DOHH2 (cell line): ENCODE data around the gene NAPB.

ENCODE experiments used
- H3F3A ChIP-seq: fragments of 200-600 bp; sonication (generic), shearing (Covaris generic); 2 replicates; pipeline ENCODE4 v1.6.0; 2016; ENCODE audit warnings: antibody characterized with exemption, mild to moderate bottlenecking; ENCODE audit not compliant: control insufficient read depth, insufficient read depth
- H3K27ac ChIP-seq: fragments of 200-600 bp; sonication (generic); 2 replicates; pipeline ENCODE4 v1.5.1; 2014; ENCODE audit warnings: low read depth, mild to moderate bottlenecking, low read length, moderate library complexity
- H3K27me3 ChIP-seq: fragments of 200-600 bp; sonication (generic); 2 replicates; pipeline ENCODE4 v1.6.1; 2014; ENCODE audit warnings: mild to moderate bottlenecking, low read length, mixed read lengths; ENCODE audit not compliant: control insufficient read depth
- H3K36me3 ChIP-seq: fragments of 200-600 bp; sonication (generic); 2 replicates; pipeline ENCODE4 v1.6.1; 2014; ENCODE audit warnings: mild to moderate bottlenecking, low read length, moderate library complexity, mixed read lengths; ENCODE audit not compliant: control insufficient read depth
- H3K4me1 ChIP-seq: fragments of 200-600 bp; sonication (generic); 2 replicates; pipeline ENCODE4 v1.6.1; 2014; ENCODE audit warnings: mild to moderate bottlenecking, low read length, mixed read lengths; ENCODE audit not compliant: control insufficient read depth
- H3K4me2 ChIP-seq: fragments of 200-600 bp; sonication (generic); 2 replicates; pipeline ENCODE4 v1.6.0; 2014; ENCODE audit warnings: mild to moderate bottlenecking, low read length, moderate library complexity
- H3K4me3 ChIP-seq: fragments of 200-600 bp; sonication (generic); 2 replicates; pipeline ENCODE4 v1.5.1; 2014; ENCODE audit warnings: mild to moderate bottlenecking, low read length, mixed read lengths
- H3K79me2 ChIP-seq: fragments of 200-600 bp; sonication (generic); 2 replicates; pipeline ENCODE4 v1.6.1; 2014; ENCODE audit warnings: mild to moderate bottlenecking, low read length, mixed read lengths; ENCODE audit not compliant: control insufficient read depth
- H3K9me2 ChIP-seq: fragments of 200-600 bp; sonication (generic); replicated peaks from 2 replicates; pipeline ENCODE4 v1.6.1; 2014; ENCODE audit warnings: mild to moderate bottlenecking, low read length, mixed read lengths; ENCODE audit not compliant: control insufficient read depth
- H3K9me3 ChIP-seq: fragments of 200-600 bp; sonication (generic); 2 replicates; pipeline ENCODE4 v1.6.1; 2014; ENCODE audit warnings: antibody characterized with exemption, low read length, mixed read lengths; ENCODE audit not compliant: control insufficient read depth, insufficient read depth
- H4K20me1 ChIP-seq: fragments of 200-600 bp; sonication (generic); 2 replicates; pipeline ENCODE4 v1.6.0; 2014; ENCODE audit warnings: low read depth, mild to moderate bottlenecking, antibody characterized with exemption, low read length, moderate library complexity; ENCODE audit not compliant: control insufficient read depth, insufficient read depth
- EZH2phosphoT487 ChIP-seq: fragments of 200-600 bp; sonication (generic); IDR thresholded peaks from 2 replicates; pipeline ENCODE4 v1.6.1; 2017; ENCODE audit warnings: borderline replicate concordance, mild to moderate bottlenecking, antibody characterized with exemption, low read length, moderate library complexity, mixed read lengths
- TF ChIP-seq, protein P1 (sequence below): fragments of 200-600 bp; sonication (generic); IDR thresholded peaks from one replicate; pipeline ENCODE4 v1.5.1; 2014; ENCODE audit warnings: antibody characterized with exemption, mild to moderate bottlenecking, low read depth, low read length; ENCODE audit not compliant: poor library complexity, severe bottlenecking

Gene NAPB

DNA sequence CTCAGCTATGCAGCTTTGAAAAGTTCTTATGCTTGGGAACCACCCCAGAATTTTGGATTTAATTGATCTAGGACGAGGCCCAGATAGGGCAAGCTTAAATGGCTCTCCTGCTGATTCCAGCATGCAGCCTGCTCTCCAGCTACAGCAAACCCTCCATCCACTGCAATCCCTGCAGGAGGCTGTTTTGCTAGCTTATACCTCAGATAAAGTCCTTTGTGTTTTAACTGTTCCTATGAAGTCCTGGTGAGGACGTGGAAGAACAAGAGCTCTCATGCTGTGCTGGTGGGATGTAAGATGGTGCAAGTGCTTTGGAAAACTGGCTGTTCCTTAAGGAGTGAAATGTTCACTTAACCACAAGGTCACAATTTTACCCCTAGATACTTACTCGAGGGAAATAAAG lies 96.2 kb downstream of the NAPB start:
- Histone ChIP-seq H3K4me1 (no peaks in the 10 kb centered on the region), H4K20me1 (no peaks in the 10 kb centered on the region), H3K36me3 (no peaks in the 10 kb centered on the region), H3F3A (no peaks in the 10 kb centered on the region), H3K4me2 (no peak overlapping the region), H3K4me3 (no peak overlapping the region), H3K27ac (no peak overlapping the region), H3K79me2 (no peaks in the 10 kb centered on the region), H3K9me3 (no peaks in the 10 kb centered on the region), H3K27me3 (no peaks in the 10 kb centered on the region), H3K9me2 (no peaks in the 10 kb centered on the region)
- TF ChIP-seq, protein P1, sequence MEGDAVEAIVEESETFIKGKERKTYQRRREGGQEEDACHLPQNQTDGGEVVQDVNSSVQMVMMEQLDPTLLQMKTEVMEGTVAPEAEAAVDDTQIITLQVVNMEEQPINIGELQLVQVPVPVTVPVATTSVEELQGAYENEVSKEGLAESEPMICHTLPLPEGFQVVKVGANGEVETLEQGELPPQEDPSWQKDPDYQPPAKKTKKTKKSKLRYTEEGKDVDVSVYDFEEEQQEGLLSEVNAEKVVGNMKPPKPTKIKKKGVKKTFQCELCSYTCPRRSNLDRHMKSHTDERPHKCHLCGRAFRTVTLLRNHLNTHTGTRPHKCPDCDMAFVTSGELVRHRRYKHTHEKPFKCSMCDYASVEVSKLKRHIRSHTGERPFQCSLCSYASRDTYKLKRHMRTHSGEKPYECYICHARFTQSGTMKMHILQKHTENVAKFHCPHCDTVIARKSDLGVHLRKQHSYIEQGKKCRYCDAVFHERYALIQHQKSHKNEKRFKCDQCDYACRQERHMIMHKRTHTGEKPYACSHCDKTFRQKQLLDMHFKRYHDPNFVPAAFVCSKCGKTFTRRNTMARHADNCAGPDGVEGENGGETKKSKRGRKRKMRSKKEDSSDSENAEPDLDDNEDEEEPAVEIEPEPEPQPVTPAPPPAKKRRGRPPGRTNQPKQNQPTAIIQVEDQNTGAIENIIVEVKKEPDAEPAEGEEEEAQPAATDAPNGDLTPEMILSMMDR = no peak
- no peak for TF ChIP-seq EZH2phosphoT487
